ENCODE results near the gene SGMS2.
A peak's percentile ranks its signal among the peaks of the same experiment; 100 is the strongest.

SGMS2 gene

DNA sequence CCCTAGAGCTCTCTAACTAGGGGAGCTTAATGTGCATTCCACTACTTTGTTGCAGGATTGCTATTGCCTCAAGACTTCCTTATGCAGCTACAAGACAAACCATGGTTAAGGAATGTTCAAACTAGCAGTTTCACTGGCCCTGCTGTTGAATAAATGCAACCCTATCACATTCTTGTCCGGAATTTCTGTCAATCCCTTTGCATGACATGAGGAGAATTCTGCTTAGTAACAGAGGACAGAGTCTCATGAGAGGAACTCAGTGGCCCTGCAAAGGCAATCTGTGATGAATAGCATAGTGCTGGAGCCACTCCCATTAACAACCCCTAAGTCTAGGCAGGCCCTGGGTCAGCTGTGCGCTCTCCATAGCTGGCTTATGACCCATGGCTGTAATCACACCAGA lies 30.7 kb upstream of the SGMS2 start:
- TF ChIP-seq, protein P1, sequence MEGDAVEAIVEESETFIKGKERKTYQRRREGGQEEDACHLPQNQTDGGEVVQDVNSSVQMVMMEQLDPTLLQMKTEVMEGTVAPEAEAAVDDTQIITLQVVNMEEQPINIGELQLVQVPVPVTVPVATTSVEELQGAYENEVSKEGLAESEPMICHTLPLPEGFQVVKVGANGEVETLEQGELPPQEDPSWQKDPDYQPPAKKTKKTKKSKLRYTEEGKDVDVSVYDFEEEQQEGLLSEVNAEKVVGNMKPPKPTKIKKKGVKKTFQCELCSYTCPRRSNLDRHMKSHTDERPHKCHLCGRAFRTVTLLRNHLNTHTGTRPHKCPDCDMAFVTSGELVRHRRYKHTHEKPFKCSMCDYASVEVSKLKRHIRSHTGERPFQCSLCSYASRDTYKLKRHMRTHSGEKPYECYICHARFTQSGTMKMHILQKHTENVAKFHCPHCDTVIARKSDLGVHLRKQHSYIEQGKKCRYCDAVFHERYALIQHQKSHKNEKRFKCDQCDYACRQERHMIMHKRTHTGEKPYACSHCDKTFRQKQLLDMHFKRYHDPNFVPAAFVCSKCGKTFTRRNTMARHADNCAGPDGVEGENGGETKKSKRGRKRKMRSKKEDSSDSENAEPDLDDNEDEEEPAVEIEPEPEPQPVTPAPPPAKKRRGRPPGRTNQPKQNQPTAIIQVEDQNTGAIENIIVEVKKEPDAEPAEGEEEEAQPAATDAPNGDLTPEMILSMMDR (conservative IDR thresholded peaks at IDR 0.05; ENCODE audit: low read depth), result no peak
- no peak overlapping the region for H3K27ac ChIP-seq
- DNase-seq (ENCODE audit: low spot score), result no peak
- POLR2A ChIA-PET (ENCODE audit: low non-redundant PET), result no interaction called here
- CTCF ChIA-PET, result interaction anchor here (0.6 kb wide), 1 partner anchor 25 kb away, joined by 3 read pairs; no protein-coding TSS in a partner anchor

DNA sequence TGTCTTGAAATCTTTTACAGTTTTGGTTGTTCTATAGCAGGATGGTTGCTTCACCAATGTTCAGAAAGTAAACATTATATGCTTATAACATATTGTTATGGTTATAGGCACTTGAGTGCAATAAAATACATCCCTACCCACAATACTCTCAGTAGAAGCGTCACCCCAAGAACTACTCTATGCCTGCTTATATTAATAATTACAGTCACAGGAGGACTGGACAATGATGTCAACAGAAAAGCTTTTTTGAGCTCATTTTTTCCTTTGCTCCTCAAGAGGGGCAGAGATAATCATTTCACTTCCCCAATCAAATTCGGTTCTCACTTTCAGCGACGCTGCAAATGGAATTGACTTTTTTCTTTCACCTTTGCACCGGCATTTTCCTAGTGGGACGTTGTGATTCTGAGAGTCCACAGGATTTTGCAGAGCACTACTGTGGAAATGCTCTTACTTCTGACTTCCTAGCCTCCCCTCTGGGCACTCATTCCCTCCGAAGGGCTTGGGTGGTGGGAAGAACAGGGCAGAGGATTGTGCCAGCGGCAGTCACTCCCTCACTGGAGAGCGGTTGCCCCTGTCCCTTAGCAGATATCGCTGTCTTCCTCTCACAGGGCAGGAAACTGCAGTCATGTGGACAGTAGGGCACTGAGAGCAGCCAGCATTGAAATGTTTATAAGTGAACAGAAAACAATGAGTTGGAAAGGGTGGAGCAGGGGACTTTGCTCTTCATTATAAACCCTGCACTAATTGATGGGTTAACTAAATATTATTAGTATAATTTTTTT lies 24.9 kb upstream of the SGMS2 start:
- no peak for DNase-seq (ENCODE audit: low spot score)
- ChIA-PET CTCF (no interaction called here), POLR2A (ENCODE audit: low non-redundant PET) (no interaction called here)
- TF ChIP-seq, protein P1 (conservative IDR thresholded peaks at IDR 0.05; ENCODE audit: low read depth), result no peak
- no peak overlapping the region for H3K27ac ChIP-seq

DNA sequence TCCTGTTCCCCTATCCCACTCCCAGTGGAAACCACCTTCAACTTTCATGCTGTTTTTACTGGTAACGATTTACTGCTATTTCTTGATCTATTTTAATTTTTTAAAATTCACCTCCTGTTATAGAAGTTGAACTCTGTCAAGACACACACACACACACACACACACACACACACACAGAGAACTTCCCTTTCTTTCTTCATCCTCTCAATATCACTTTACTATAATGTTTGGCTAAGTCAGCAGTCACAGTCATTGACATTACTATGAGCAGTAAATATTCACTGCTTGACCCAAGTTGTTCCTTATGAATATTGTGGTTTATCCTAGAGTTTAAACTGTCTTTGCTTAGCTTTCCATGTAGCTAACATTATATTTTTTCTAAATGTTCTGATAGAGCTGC lies 24.0 kb upstream of the SGMS2 start:
- TF ChIP-seq, protein P1 (conservative IDR thresholded peaks at IDR 0.05; ENCODE audit: low read depth), result no peak
- ChIA-PET POLR2A (ENCODE audit: low non-redundant PET) (no interaction called here), CTCF (no interaction called here)
- no peak for DNase-seq (ENCODE audit: low spot score)
- no peak overlapping the region for H3K27ac ChIP-seq

DNA sequence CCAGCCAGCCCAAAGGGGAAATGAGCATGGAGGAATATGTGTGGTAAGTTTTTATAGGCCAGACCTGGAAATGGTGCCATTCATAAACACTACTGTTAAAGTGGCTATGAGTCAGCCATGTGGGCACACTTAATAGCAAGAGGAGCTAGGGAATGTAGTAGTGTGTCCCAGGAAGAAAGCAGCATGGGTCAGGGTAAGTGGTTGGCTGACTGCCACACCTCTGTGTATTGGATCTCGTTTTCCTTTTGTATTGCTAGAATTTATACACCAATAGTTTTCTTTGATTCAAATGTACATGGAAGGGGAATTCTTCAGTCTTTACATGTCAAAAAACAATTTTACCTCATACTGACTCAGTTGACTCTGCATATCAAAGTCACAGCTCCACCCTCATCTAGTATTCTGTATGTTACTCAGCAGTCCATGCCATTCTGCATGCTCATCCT lies 22.9 kb upstream of the SGMS2 start:
- H3K27ac ChIP-seq, result no peak overlapping the region
- peak; percentile 46 for DNase-seq (ENCODE audit: low spot score)
- TF ChIP-seq, protein P1 (conservative IDR thresholded peaks at IDR 0.05; ENCODE audit: low read depth), result no peak
- ChIA-PET POLR2A (ENCODE audit: low non-redundant PET) (no interaction called here), CTCF (no interaction called here)

DNA sequence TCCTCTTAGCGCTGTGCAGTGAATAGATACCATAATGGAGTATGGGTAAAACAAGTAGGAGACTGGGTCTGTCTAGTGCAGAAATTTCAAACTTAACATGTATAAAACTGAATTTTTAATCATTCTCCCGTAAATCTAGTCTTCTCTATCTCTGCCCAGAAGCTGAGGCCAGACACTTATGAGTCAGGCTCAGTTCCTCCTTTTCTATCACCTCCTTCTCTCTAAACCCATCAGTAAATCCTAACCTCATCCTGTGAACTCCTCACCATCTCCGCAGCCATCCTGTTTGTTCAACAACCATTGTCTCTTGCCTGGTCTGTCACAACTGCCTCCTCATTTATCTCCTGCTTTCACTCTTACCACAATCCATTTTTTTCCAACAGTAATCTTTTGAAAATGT lies 19.8 kb upstream of the SGMS2 start:
- TF ChIP-seq, protein P1 (conservative IDR thresholded peaks at IDR 0.05; ENCODE audit: low read depth), result no peak
- DNase-seq (ENCODE audit: low spot score), result no peak
- CTCF ChIA-PET, result no interaction called here
- H3K27ac ChIP-seq, result no peak overlapping the region
- POLR2A ChIA-PET (ENCODE audit: low non-redundant PET), result no interaction called here

DNA sequence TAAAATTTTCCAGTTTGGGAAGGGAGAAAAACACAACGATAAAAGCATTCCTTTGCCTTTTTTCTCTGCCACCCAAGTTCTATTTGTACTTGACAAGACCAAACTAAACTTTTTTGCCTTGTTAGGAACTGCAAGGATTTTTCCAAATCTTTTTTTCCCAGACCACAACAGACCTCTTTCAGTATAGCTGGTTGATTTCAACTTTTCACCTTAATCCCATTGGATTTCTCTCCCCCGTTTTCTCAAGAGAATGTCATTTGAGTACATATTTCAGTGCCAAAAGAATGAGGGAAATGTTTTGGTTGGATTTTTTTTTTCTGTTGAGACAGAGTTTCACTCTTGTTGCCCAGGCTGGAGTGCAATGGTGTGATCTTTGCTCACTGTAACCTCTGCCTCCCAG lies 18.5 kb upstream of the SGMS2 start:
- H3K27ac ChIP-seq, result no peak overlapping the region
- no peak for DNase-seq (ENCODE audit: low spot score)
- ChIA-PET POLR2A (ENCODE audit: low non-redundant PET) (no interaction called here), CTCF (no interaction called here)
- TF ChIP-seq, protein P1 (conservative IDR thresholded peaks at IDR 0.05; ENCODE audit: low read depth), result no peak
